ENCODE results near the gene FXYD4. TPM values are rescaled to one million over a fixed set of nuclear protein-coding genes. Genes with fewer than 3 reads are reported as not detected.

FXYD4 gene
- total and polyA plus RNA-seq, 2 of the 8 experiments (the other 6 are each of a cell fraction or from before 2014, with no cell fraction given) = not detected

DNA sequence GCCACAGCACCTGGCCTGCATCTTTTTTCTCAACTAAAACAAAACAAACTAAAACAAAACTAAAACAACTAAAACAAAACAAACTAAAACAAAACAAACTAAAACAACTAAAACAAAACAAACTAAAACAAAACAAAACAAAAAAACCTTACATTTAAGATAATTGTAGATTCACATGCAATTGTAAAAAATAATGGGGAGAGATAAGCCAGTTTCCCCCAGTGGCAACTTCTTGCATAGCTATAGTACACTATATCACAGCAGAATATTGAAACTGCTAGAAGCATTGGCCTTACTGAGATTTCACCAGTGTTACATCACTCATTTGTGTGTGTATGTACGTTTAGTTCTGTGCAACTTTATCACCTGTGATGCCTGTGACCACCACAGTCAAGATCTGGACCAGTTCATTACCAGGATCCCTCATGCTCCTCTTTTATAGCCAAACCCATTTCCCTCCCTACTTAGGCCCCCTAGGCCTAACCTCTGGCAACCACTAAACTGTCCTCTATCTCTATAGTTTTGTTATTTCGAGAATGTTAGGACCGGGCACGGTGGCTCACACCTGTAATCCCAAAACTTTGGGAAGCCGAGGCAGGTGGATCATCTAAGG is 9.3 kb downstream of the FXYD4 start:
- Histone ChIP-seq H4K5ac (ENCODE audit: insufficient read length, low read depth, low read length) (no peak overlapping the region), H4K8ac (ENCODE audit: extremely low read depth, insufficient read depth, low read length) (no peak overlapping the region), H2BK5ac (ENCODE audit: low read depth, low read length) (no peak overlapping the region), H2BK15ac (ENCODE audit: low read length) (no peak overlapping the region), H3K14ac (ENCODE audit: insufficient read length) (no peak overlapping the region), H3K9ac (replicated peaks in 1 of 4; ENCODE audit: extremely low read depth in 1 of 4, low read depth in 3 of 4, low read length in 3 of 4) (no peak overlapping the region), H3K23ac (ENCODE audit: insufficient read length) (no peak overlapping the region), H3K79me2 (ENCODE audit: control insufficient read depth in 1 of 2, insufficient read depth in 2 of 2, low read length in 2 of 2) (no peaks in the 10 kb centered on the region), H3K36me3 (ENCODE audit: control insufficient read depth in 2 of 4, insufficient read depth in 4 of 4, low read length in 3 of 4) (peaks cover 0 to 4% (median 2%) of the 10 kb centered on the region in 4 experiments; a peak in 1 of 8 replicates), H2BK120ac (replicated peaks; ENCODE audit: low read depth, low read length) (no peak overlapping the region), H2AFZ (ENCODE audit: low read length) (no peak overlapping the region), H3K79me1 (ENCODE audit: low read depth, low read length) (no peaks in the 10 kb centered on the region), H3K4me3 (ENCODE audit: extremely low read depth in 1 of 4, insufficient read depth in 2 of 4, low read depth in 3 of 4, low read length in 4 of 4) (no peak overlapping the region), H3K4ac (replicated peaks; ENCODE audit: insufficient read length, low read depth, low read length) (no peak overlapping the region), H3K9me3 (ENCODE audit: insufficient read depth in 2 of 2, low read depth in 1 of 2, low read length in 1 of 2) (no peaks in the 10 kb centered on the region), H4K20me1 (replicated peaks in 1 of 2; ENCODE audit: control insufficient read depth in 1 of 2, insufficient read depth in 2 of 2, low read length in 2 of 2) (peaks cover 0 to 2% of the 10 kb centered on the region in 2 experiments), H2BK12ac (ENCODE audit: low read depth, low read length) (no peak overlapping the region), H3K4me2 (ENCODE audit: insufficient read depth in 1 of 2, low read depth in 2 of 2, low read length in 2 of 2) (no peak overlapping the region), H3K18ac (ENCODE audit: extremely low read depth, low read length) (no peak overlapping the region), H3K27ac (ENCODE audit: low read depth, low read length) (no peak overlapping the region), H4K91ac (replicated peaks; ENCODE audit: insufficient read length, low read length) (no peak overlapping the region), H2AK5ac (ENCODE audit: low read depth, low read length) (no peak overlapping the region), H2BK20ac (ENCODE audit: low read length) (no peak overlapping the region), H3K4me1 (replicated peaks in 1 of 4; ENCODE audit: control insufficient read depth in 3 of 4, insufficient read depth in 4 of 4, low read length in 3 of 4) (peaks cover 0 to 12% (median 5%) of the 10 kb centered on the region in 4 experiments; a peak in 6 of 7 replicates), H3K27me3 (replicated peaks in 1 of 4; ENCODE audit: control insufficient read depth in 3 of 4, extremely low read depth in 1 of 4, insufficient read depth in 3 of 4, low read length in 3 of 4) (no peaks in the 10 kb centered on the region), H3K56ac (replicated peaks; ENCODE audit: insufficient read length, low read depth, low read length) (no peak overlapping the region), H3K23me2 (ENCODE audit: low read depth, low read length) (no peaks in the 10 kb centered on the region)
- DNase-seq (ENCODE audit: low read depth in 1 of 2, low spot score in 2 of 2) = no peak
- no peak for FAIRE-seq
- ChIA-PET POLR2A (ENCODE audit: partially characterized antibody) (interaction anchor here (1.8 to 7.5 kb wide), 3 partner anchors 10 to 16 kb away, joined by 10 to 112 read pairs (median 21); no protein-coding TSS in a partner anchor), CTCF (ENCODE audit: partially characterized antibody) (interaction anchor here (0.6 to 2.9 kb wide), 7 partner anchors 10 to 169 kb away, joined by 3 to 14 read pairs (median 5); no protein-coding TSS in a partner anchor)
- 85% methylated on average over 5 of the region's 5 CpGs; no CpG with 5 or more reads in 1 of the 2 experiments for WGBS, 2 experiments (ENCODE audit: extremely low coverage in 1 of 2, insufficient coverage in 1 of 2, insufficient read length in 1 of 2, insufficient replicate concordance in 2 of 2, low coverage in 1 of 2, low lambda C conversion rate in 2 of 2, missing lambda C conversion rate in 1 of 2)
- TF ChIP-seq RXRA (IDR thresholded peaks at IDR 0.05; ENCODE audit: insufficient read depth, low read depth, low read length) = no peak

Data from H1 (cell line).